K562 (cell line): ENCODE measurements around the gene ACKR2.

Experiments
- BRCA1 ChIP-seq, 2 experiments: fragments of 450-650 bp in 1 of 2; sonication (generic) in 1 of 2; formaldehyde crosslinking in 1 of 2; IDR thresholded peaks; 2 replicates each; pipeline versions ENCODE4 v1.5.0 to v1.6.1; 2017 to 2020; ENCODE audit warnings: mild to moderate bottlenecking in 1 of 2, missing genetic modification reagents in 1 of 2
- FOXP1 ChIP-seq: sonication (generic); formaldehyde crosslinking; IDR thresholded peaks from 2 replicates; pipeline ENCODE4 v1.8.0; 2022; ENCODE audit warnings: mild to moderate bottlenecking, missing genetic modification reagents
- KLF10 ChIP-seq: fragments of 250-450 bp; sonication (Bioruptor Pico); IDR thresholded peaks from 2 replicates; pipeline ENCODE4 v1.6.1; 2021; ENCODE audit warnings: matching md5 sums
- NR2C2 ChIP-seq, 2 experiments: fragments of 200-800 bp in 1 of 2; sonication (Bioruptor generic) in 1 of 2; sonication (generic) in 1 of 2; formaldehyde crosslinking in 1 of 2; IDR thresholded peaks; 2 replicates each; pipeline versions ENCODE4 v1.6.1 to v1.8.0; 2016 to 2022; ENCODE audit warnings: mild to moderate bottlenecking in 1 of 2, missing compliant biosample characterization in 1 of 2, missing genetic modification characterization in 1 of 2, missing genetic modification reagents in 1 of 2
- SMARCA4 ChIP-seq: fragments of 450-650 bp; IDR thresholded peaks from 2 replicates; pipeline ENCODE4 v1.6.1; 2016
- ZBTB34 ChIP-seq: fragments of 250-450 bp; sonication (Bioruptor Pico); IDR thresholded peaks from 2 replicates; pipeline ENCODE4 v1.8.0; 2021; ENCODE audit warnings: mild to moderate bottlenecking, moderate library complexity
- ZBTB7A ChIP-seq: IDR thresholded peaks from 2 replicates; pipeline ENCODE4 v1.6.1; 2011; ENCODE audit warnings: low read depth, mild to moderate bottlenecking, low read length, moderate library complexity, borderline replicate concordance; ENCODE audit not compliant: control insufficient read depth
- TF ChIP-seq, protein P1 (sequence below), 3 experiments: IDR thresholded peaks in 2 of 3; conservative IDR thresholded peaks in 1 of 3; 2 replicates each; pipeline ENCODE4 v1.5.1; 2011 to 2012; ENCODE audit warnings: low read length in 3 of 3, mild to moderate bottlenecking in 3 of 3, control low read depth in 2 of 3, improper control_type of control experiment in 1 of 3, inconsistent platforms in 1 of 3, low read depth in 1 of 3, mixed read lengths in 1 of 3, moderate library complexity in 1 of 3; ENCODE audit not compliant: insufficient read depth in 2 of 3

DNA sequence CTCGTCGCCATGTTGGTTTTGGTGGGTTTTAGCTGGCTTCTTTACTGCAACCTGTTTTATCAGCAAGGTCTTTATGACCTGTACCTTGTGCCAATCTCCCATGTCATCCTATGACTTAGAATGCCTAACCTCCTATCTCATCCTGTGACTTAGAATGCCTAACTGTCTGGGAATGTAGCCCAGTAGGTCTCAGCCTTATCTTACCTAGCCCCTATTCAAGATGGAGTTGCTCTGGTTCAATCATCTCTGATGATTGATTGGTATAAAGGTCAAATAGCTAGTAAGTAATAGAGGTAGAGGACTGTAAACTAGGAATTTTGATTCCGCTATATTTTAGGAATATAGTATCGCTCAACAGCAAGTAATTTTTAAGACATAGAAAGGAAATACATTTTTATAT lies 1.3 kb upstream of the ACKR2 start:
- TF ChIP-seq KLF10 (CRISPR knock-in tag) (no peak), ZBTB34 (CRISPR knock-in tag) (no peak), ZBTB7A (no peak), FOXP1 (no peak), NR2C2 (CRISPR knock-in tag; IDR thresholded peaks at IDR 0.05) (no peak), NR2C2 (tag; IDR thresholded peaks at IDR 0.05) (no peak), SMARCA4 (no peak), BRCA1 (IDR thresholded peaks at IDR 0.05) (no peak), BRCA1 (CRISPR knock-in tag; IDR thresholded peaks at IDR 0.05) (no peak)
- TF ChIP-seq, protein P1, sequence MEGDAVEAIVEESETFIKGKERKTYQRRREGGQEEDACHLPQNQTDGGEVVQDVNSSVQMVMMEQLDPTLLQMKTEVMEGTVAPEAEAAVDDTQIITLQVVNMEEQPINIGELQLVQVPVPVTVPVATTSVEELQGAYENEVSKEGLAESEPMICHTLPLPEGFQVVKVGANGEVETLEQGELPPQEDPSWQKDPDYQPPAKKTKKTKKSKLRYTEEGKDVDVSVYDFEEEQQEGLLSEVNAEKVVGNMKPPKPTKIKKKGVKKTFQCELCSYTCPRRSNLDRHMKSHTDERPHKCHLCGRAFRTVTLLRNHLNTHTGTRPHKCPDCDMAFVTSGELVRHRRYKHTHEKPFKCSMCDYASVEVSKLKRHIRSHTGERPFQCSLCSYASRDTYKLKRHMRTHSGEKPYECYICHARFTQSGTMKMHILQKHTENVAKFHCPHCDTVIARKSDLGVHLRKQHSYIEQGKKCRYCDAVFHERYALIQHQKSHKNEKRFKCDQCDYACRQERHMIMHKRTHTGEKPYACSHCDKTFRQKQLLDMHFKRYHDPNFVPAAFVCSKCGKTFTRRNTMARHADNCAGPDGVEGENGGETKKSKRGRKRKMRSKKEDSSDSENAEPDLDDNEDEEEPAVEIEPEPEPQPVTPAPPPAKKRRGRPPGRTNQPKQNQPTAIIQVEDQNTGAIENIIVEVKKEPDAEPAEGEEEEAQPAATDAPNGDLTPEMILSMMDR (IDR thresholded peaks at IDR 0.05 in 2 of 3, conservative IDR thresholded peaks at IDR 0.05 in 1 of 3; ENCODE audit: insufficient read depth in 2 of 3, low read depth in 1 of 3, low read length in 3 of 3): no peak
